ENCODE results near the gene ID2. TPM values are rescaled to one million over a fixed set of nuclear protein-coding genes. Genes with fewer than 3 reads are reported as not detected.

The ID2 gene
- total and polyA plus RNA-seq, 2 experiments from 2014 or later: 612 to 910 TPM

- DNase-seq (ENCODE audit: low spot score): no peak
- TF ChIP-seq EZH2 (IDR thresholded peaks at IDR 0.05; ENCODE audit: borderline replicate concordance) (no peak), EZH2phosphoT487 (IDR thresholded peaks at IDR 0.05; ENCODE audit: low read depth, severe bottlenecking, unreplicated experiment) (no peak), CTCF (IDR thresholded peaks at IDR 0.05; ENCODE audit: poor library complexity) (no peak)
- no peaks in the 10 kb centered on the region for H3K27me3 ChIP-seq
- no peak overlapping the region for H3K4me2 ChIP-seq
- H3K79me2 ChIP-seq: no peaks in the 10 kb centered on the region
- H3K9me2 ChIP-seq (replicated peaks; ENCODE audit: insufficient read depth): no peaks in the 10 kb centered on the region
- no peaks in the 10 kb centered on the region for H3K9me3 ChIP-seq (ENCODE audit: low read depth)
- no peaks in the 10 kb centered on the region for H3K36me3 ChIP-seq (replicated peaks; ENCODE audit: insufficient read depth, low read depth)
- WGBS (ENCODE audit: low lambda C conversion rate, missing lambda C conversion rate): 85% methylated on average over 14 of the region's 14 CpGs
- no peaks in the 10 kb centered on the region for H4K20me1 ChIP-seq (ENCODE audit: insufficient read depth, poor library complexity, severe bottlenecking)
- no peaks in the 10 kb centered on the region for H3K4me1 ChIP-seq (ENCODE audit: insufficient read depth)
- no peak overlapping the region for H3K4me3 ChIP-seq
- no peak overlapping the region for H2AFZ ChIP-seq
- H3K27ac ChIP-seq: no peak overlapping the region
These were observed 27.8 kb downstream of the ID2 start for GRCh38 chr2:8709611-8710010.

- DNase-seq (ENCODE audit: low spot score): no peak
- Histone ChIP-seq H4K20me1 (ENCODE audit: insufficient read depth, poor library complexity, severe bottlenecking) (no peaks in the 10 kb centered on the region), H2AFZ (no peak overlapping the region), H3K4me3 (no peak overlapping the region), H3K9me2 (replicated peaks; ENCODE audit: insufficient read depth) (no peaks in the 10 kb centered on the region), H3K9me3 (ENCODE audit: low read depth) (no peaks in the 10 kb centered on the region), H3K4me2 (no peak overlapping the region), H3K36me3 (replicated peaks; ENCODE audit: insufficient read depth, low read depth) (no peaks in the 10 kb centered on the region), H3K4me1 (ENCODE audit: insufficient read depth) (no peaks in the 10 kb centered on the region), H3K79me2 (no peaks in the 10 kb centered on the region), H3K27ac (no peak overlapping the region), H3K27me3 (no peaks in the 10 kb centered on the region)
- TF ChIP-seq EZH2phosphoT487 (IDR thresholded peaks at IDR 0.05; ENCODE audit: low read depth, severe bottlenecking, unreplicated experiment): no peak
- TF ChIP-seq CTCF (IDR thresholded peaks at IDR 0.05; ENCODE audit: poor library complexity): no peak
- TF ChIP-seq EZH2 (IDR thresholded peaks at IDR 0.05; ENCODE audit: borderline replicate concordance): no peak
- 87% methylated on average over 3 of the region's 3 CpGs for WGBS (ENCODE audit: low lambda C conversion rate, missing lambda C conversion rate)
These were observed 29.1 kb downstream of the ID2 start for GRCh38 chr2:8710951-8711350.

GRCh38 chr2:8714283-8714682 is 32.4 kb downstream of the ID2 start:
- DNase-seq (ENCODE audit: low spot score): no peak
- no peaks in the 10 kb centered on the region for H3K9me2 ChIP-seq (replicated peaks; ENCODE audit: insufficient read depth)
- no peak overlapping the region for H3K4me3 ChIP-seq
- no peaks in the 10 kb centered on the region for H3K79me2 ChIP-seq
- no peak overlapping the region for H3K4me2 ChIP-seq
- no peaks in the 10 kb centered on the region for H3K36me3 ChIP-seq (replicated peaks; ENCODE audit: insufficient read depth, low read depth)
- H3K4me1 ChIP-seq (ENCODE audit: insufficient read depth): no peaks in the 10 kb centered on the region
- H4K20me1 ChIP-seq (ENCODE audit: insufficient read depth, poor library complexity, severe bottlenecking): no peaks in the 10 kb centered on the region
- 93% methylated on average over 7 of the region's 7 CpGs for WGBS (ENCODE audit: low lambda C conversion rate, missing lambda C conversion rate)
- no peaks in the 10 kb centered on the region for H3K27me3 ChIP-seq
- no peaks in the 10 kb centered on the region for H3K9me3 ChIP-seq (ENCODE audit: low read depth)
- no peak overlapping the region for H3K27ac ChIP-seq
- H2AFZ ChIP-seq: no peak overlapping the region
- TF ChIP-seq EZH2phosphoT487 (IDR thresholded peaks at IDR 0.05; ENCODE audit: low read depth, severe bottlenecking, unreplicated experiment): no peak
- no peak for TF ChIP-seq CTCF (IDR thresholded peaks at IDR 0.05; ENCODE audit: poor library complexity)
- no peak for TF ChIP-seq EZH2 (IDR thresholded peaks at IDR 0.05; ENCODE audit: borderline replicate concordance)

GRCh38 chr2:8714971-8715370 is 33.1 kb downstream of the ID2 start:
- H3K27me3 ChIP-seq: no peaks in the 10 kb centered on the region
- 98% methylated on average over 4 of the region's 5 CpGs for WGBS (ENCODE audit: low lambda C conversion rate, missing lambda C conversion rate)
- no peak overlapping the region for H2AFZ ChIP-seq
- H3K4me3 ChIP-seq: no peak overlapping the region
- no peak overlapping the region for H3K4me2 ChIP-seq
- no peaks in the 10 kb centered on the region for H3K36me3 ChIP-seq (replicated peaks; ENCODE audit: insufficient read depth, low read depth)
- no peaks in the 10 kb centered on the region for H3K79me2 ChIP-seq
- DNase-seq (ENCODE audit: low spot score): no peak
- no peaks in the 10 kb centered on the region for H3K9me3 ChIP-seq (ENCODE audit: low read depth)
- TF ChIP-seq EZH2phosphoT487 (IDR thresholded peaks at IDR 0.05; ENCODE audit: low read depth, severe bottlenecking, unreplicated experiment): no peak
- no peak for TF ChIP-seq EZH2 (IDR thresholded peaks at IDR 0.05; ENCODE audit: borderline replicate concordance)
- no peak for TF ChIP-seq CTCF (IDR thresholded peaks at IDR 0.05; ENCODE audit: poor library complexity)
- no peak overlapping the region for H3K27ac ChIP-seq
- H3K9me2 ChIP-seq (replicated peaks; ENCODE audit: insufficient read depth): no peaks in the 10 kb centered on the region
- no peaks in the 10 kb centered on the region for H3K4me1 ChIP-seq (ENCODE audit: insufficient read depth)
- H4K20me1 ChIP-seq (ENCODE audit: insufficient read depth, poor library complexity, severe bottlenecking): no peaks in the 10 kb centered on the region
